GM21529 (cell line): Measurements from ENCODE around the gene PTCHD4.

Experiments
- ATAC-seq: cut with Tn5 transposase; IDR thresholded peaks from one replicate; pipeline ENCODE4 v1.9.1; 2021; ENCODE audit not compliant: unreplicated experiment

Gene PTCHD4

GRCh38 chr6:48100588-48100895 is 10.5 kb downstream of the PTCHD4 start:
- ATAC-seq: no peak

DNA sequence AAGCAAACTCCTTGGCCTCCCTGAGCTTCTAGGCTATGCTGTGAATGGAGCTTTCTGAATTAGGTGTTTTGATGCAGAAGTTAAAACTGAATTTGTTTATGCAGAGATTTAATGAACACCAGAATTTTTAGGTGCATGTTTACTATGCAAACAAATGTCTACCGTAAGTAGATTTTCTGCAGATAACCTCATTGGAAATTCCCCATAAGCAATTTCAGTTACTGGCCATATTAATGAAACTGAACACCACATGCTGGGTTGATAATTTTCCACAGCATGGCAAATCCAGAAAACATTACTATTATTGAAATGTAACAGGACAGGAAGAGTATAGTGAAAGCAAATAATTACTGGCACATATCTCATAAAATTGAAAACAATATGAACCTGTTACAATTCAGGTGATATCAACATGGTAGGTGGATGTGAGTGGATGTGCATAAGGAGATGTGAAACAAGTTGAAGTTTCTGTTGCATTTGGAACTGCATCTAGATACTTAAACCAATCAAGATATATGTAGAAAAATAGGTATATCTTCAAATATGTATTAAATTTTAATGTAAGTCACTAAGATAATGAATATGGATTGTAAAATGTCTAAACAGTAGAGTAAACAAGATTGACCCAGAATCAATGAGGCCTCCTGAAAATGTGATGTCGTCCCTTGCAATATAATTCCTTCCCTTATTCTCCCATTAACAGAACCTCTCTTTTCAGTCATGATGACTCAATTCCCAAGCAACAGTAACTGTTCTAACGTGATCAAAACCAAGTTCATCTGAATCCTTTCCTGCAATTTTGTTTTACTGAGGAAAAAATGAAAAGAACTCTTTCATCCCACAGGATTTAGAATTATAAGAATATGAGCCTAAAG is 11.0 kb downstream of the PTCHD4 start:
- ATAC-seq: no peak

- ATAC-seq: no peak
These were observed 12.1 kb downstream of the PTCHD4 start for GRCh38 chr6:48098923-48099322.

DNA sequence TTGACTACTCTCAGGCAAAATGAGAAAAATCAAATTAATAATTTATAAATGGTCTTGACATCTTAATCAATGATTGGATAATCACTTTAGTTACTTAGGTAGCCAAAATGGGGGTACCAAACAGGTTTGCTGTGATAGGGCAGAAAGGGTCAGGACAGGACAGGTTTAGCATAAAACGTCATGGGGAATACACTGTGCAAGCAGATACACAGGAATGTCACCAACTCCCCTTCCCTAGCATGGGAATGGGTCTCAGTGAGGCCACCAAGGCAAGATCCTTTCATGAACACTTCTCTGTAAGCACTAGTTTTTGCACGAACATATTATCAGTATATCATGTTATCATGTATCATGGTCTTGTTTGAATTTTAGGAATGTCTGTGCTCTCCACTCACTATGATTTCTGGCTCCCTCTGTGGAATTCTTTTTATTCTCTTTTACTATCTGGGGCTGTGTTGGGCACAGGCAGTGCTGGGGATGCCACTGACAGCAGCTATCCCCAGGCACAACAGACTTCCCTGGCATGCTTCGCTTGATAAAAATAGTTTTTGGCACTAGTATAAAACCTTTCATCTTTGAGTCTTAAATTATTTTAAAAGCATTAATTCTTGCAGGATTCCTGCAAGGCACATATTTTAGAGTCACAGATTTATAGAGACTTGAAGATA is 18.3 kb downstream of the PTCHD4 start:
- no peak for ATAC-seq

- ATAC-seq: no peak
These were observed 20.5 kb downstream of the PTCHD4 start for GRCh38 chr6:48090546-48090945.

- no peak for ATAC-seq
These were observed 23.5 kb downstream of the PTCHD4 start for GRCh38 chr6:48087448-48087847.

- no peak for ATAC-seq
These were observed 24.8 kb downstream of the PTCHD4 start for GRCh38 chr6:48086187-48086586.

DNA sequence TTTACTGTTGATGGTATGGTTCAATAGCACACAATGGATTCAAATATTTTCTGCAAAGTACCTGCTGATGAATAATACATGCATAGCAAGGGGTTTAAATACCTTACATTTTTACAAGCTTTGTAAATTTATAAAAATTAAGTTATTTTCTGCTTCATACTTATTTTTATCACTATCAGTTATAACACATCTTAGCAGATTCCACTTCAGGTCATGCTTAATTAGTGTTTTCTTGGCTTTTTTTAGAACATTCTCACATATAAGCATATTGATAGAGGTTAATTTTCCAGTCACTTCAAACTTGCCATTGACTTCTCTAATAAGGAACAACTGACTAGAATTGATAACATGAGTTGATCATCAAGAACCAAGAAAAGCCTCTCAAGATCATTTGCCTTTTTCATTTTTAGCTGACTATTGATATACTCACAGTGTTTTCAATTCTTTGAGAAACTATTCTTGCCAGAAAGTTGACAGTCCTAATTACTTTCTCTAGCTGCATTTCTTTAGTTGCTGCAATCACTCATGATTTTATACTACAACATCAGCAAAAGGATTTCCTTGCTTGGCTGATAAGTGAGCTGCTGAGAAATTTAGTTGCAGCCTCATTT is 25.8 kb downstream of the PTCHD4 start:
- no peak for ATAC-seq

DNA sequence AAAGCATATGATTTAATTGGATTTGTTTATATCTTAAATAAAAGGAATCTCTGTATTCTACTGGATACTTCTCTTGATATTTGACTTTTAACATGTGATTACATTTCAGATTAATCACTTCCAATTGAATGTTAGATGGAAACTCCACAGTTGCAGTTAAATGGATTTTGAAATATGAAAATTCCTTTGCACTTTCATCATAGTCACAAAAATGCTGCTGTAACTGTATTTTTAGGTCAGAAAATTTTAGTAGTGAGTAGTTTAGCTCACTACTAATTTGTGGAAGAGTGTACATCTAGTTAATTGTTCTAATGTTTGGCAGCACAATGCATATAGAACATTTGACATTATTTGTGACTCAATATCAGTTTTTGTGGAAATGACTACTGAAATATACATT is 26.8 kb downstream of the PTCHD4 start:
- no peak for ATAC-seq

GRCh38 chr6:48080227-48081009 is 30.6 kb downstream of the PTCHD4 start:
- no peak for ATAC-seq

DNA sequence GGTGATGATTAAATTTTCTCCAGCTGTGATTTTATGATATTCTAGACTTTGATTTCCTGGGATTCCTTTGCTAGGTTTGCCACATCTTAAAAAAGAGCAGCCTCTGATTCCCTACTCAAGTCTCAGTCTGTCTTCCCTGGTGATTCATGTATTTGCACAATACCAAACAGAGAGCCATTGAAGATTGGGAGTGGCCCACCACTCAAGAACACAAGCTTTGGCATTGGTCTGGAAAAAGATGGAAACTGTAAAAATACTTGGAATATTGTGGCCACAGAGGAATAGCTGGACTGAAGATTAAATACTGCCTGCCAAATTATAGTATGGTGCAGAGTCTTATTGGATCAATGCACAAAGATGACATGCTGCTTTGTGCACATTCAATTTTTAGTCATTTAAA is 32.9 kb downstream of the PTCHD4 start:
- ATAC-seq: no peak

- no peak for ATAC-seq
These were observed 35.8 kb downstream of the PTCHD4 start for GRCh38 chr6:48075181-48075580.

- no peak for ATAC-seq
These were observed 36.8 kb downstream of the PTCHD4 start for GRCh38 chr6:48073976-48074767.

- ATAC-seq: no peak
These were observed 39.2 kb downstream of the PTCHD4 start for GRCh38 chr6:48071833-48072232.

DNA sequence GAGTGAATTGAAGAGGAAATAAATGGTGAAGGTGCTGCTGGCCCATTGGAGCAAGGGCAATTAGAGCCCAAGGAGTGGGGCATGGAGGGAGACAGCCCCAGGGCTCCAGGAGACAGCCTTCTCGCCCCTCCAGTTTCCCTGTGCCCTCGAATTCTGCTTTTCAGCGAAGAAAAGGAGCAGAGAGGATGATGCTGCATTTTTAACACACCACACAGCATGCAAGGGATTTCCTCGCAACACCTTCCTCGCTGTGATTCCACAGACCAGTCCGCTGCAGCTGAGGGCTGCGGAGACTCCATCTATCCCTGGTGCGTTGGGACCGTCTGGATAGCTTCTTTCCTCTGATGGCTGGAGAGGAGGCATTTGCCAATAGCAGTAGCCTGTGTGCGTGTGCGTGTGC is 41.7 kb downstream of the PTCHD4 start:
- no peak for ATAC-seq

- no peak for ATAC-seq
These were observed 42.4 kb downstream of the PTCHD4 start for GRCh38 chr6:48068278-48069251.

- ATAC-seq: no peak
These were observed 43.1 kb downstream of the PTCHD4 start for GRCh38 chr6:48067886-48068277.

GRCh38 chr6:48067148-48067712 is 43.8 kb downstream of the PTCHD4 start:
- no peak for ATAC-seq
